H1 (cell line): ENCODE measurements around the gene KIF5C. TPM values are rescaled to one million over a fixed set of nuclear protein-coding genes. Genes with fewer than 3 reads are reported as not detected.

Experiments
- ATF2 ChIP-seq: IDR thresholded peaks from 2 replicates; pipeline ENCODE4 v1.6.1; 2012; ENCODE audit warnings: low read length, inconsistent platforms
- BRCA1 ChIP-seq: IDR thresholded peaks from 2 replicates; pipeline ENCODE4 v1.6.1; 2012; ENCODE audit warnings: low read depth, low read length, improper control_type of control experiment
- EZH2 ChIP-seq: fragments of 200-600 bp; sonication (generic); IDR thresholded peaks from 2 replicates; pipeline ENCODE4 v1.7.1; 2012; ENCODE audit warnings: low read depth, mild to moderate bottlenecking, moderate library complexity, low read length, inconsistent platforms; ENCODE audit not compliant: severe bottlenecking
- GABPA ChIP-seq: IDR thresholded peaks from 2 replicates; pipeline ENCODE4 v1.6.1; 2011; ENCODE audit warnings: mild to moderate bottlenecking, low read length, moderate library complexity, borderline replicate concordance; ENCODE audit not compliant: insufficient read depth
- HDAC2 ChIP-seq, 2 experiments: fragments of 300-600 bp in 1 of 2; sonication (generic) in 1 of 2; IDR thresholded peaks; 2 replicates each; pipeline ENCODE4 v1.6.1; 2011 to 2012; ENCODE audit warnings: low read depth in 2 of 2, low read length in 2 of 2, mild to moderate bottlenecking in 2 of 2, moderate library complexity in 2 of 2, borderline replicate concordance in 1 of 2, inconsistent platforms in 1 of 2
- KDM5A ChIP-seq: fragments of 200-600 bp; IDR thresholded peaks from 2 replicates; pipeline ENCODE4 v1.7.1; 2012; ENCODE audit warnings: mild to moderate bottlenecking, low read length, inconsistent platforms, mixed read lengths
- RAD21 ChIP-seq, 2 experiments: IDR thresholded peaks in 1 of 2; conservative IDR thresholded peaks in 1 of 2; 2 replicates each; pipeline ENCODE4 v1.6.1; 2011; ENCODE audit warnings: low read depth in 2 of 2, low read length in 2 of 2, improper control_type of control experiment in 1 of 2, inconsistent platforms in 1 of 2, mild to moderate bottlenecking in 1 of 2, moderate library complexity in 1 of 2
- RNF2 ChIP-seq: fragments of 200-900, 300-1000 bp; sonication (generic); IDR thresholded peaks from 2 replicates; pipeline ENCODE4 v1.7.1; 2016; ENCODE audit warnings: borderline replicate concordance, low read depth, mild to moderate bottlenecking, antibody characterized with exemption, low read length; ENCODE audit not compliant: poor library complexity, severe bottlenecking; ENCODE audit errors: missing control alignments
- SP1 ChIP-seq: IDR thresholded peaks from 2 replicates; pipeline ENCODE4 v1.6.1; 2011; ENCODE audit warnings: low read depth, low read length
- TEAD4 ChIP-seq: IDR thresholded peaks from 2 replicates; pipeline ENCODE4 v1.6.1; 2012; ENCODE audit warnings: low read depth, low read length, inconsistent platforms, mixed read lengths
- polyA plus RNA-seq, 7 experiments: library from polyadenylated mRNA; depleted of rRNA in 3 of 7; stranded (reverse) in 5 of 7; unstranded in 2 of 7; fragments of >200 nt in 5 of 7; fragments of 200-250 nt in 2 of 7; gene quantifications; 1 replicate in 5 of 7; 2 replicates in 1 of 7; 4 replicates in 1 of 7; pipeline versions ENCODE4 v1.2.1 to v1.2.3, GENCODE V29; 2011 to 2013; ENCODE audit warnings: missing spikeins in 2 of 7, mixed read lengths in 2 of 7
- total RNA-seq: library from RNA; stranded (reverse); fragmentation: NEBNext Ultra II Directional; extraction: Animal tissue kit (Norgen Biotek cat#: 25700); gene quantifications from 2 replicates; pipeline ENCODE4 v1.2.1, GENCODE V29; 2021

Gene KIF5C
- total and polyA plus RNA-seq, 2 of the 8 experiments (the other 6 are each of a cell fraction or from before 2014, with no cell fraction given): 16.3 to 66.4 TPM

- TF ChIP-seq ATF2 (no peak), RAD21 (IDR thresholded peaks at IDR 0.05 in 1 of 2, conservative IDR thresholded peaks at IDR 0.05 in 1 of 2; ENCODE audit: low read depth in 2 of 2, low read length in 2 of 2) (no peak), RNF2 (no peak), EZH2 (no peak), SP1 (no peak), HDAC2 (IDR thresholded peaks at IDR 0.05; ENCODE audit: borderline replicate concordance in 1 of 2, low read depth in 2 of 2, low read length in 2 of 2) (no peak), TEAD4 (no peak), KDM5A (no peak), GABPA (no peak), BRCA1 (no peak)
Measured at GRCh38 chr2:149070681-149071320, 195.8 kb downstream of the KIF5C start (continued).
